Calu3 (cell line): Measurements from ENCODE around the gene GSTT4. TPM values are rescaled to one million over a fixed set of nuclear protein-coding genes. Genes with fewer than 3 reads are reported as not detected.

Experiments used
- BruUV-seq: library from RNA; stranded (reverse); fragments of 400-500 nt; replicated peaks from 2 replicates; lab custom pipeline; 2021; lab: Mats Ljungman, UMichigan
- CTCF ChIA-PET: fragments of 300-600 bp; sonication (Branson Sonifier 250); formaldehyde crosslinking; loops from one replicate; lab custom pipeline; 2022; ENCODE audit warnings: antibody characterized with exemption; lab: Charles Lee
- DNase-seq: peaks from one replicate; pipeline ENCODE4 v3.0.0; 2022
- H3K27ac Mint-ChIP-seq: one replicate; pipeline ENCODE4 v1.8.0; 2022; ENCODE audit warnings: mixed read lengths; ENCODE audit not compliant: unreplicated experiment
- H3K27me3 Mint-ChIP-seq: one replicate; pipeline ENCODE4 v1.8.0; 2022; ENCODE audit warnings: mixed read lengths; ENCODE audit not compliant: unreplicated experiment
- H3K36me3 Mint-ChIP-seq: one replicate; pipeline ENCODE4 v1.8.0; 2022; ENCODE audit warnings: mild to moderate bottlenecking, moderate library complexity, mixed read lengths; ENCODE audit not compliant: insufficient read depth, unreplicated experiment
- H3K4me1 Mint-ChIP-seq: one replicate; pipeline ENCODE4 v1.8.0; 2022; ENCODE audit warnings: mild to moderate bottlenecking, low read depth, mixed read lengths; ENCODE audit not compliant: unreplicated experiment
- H3K4me3 Mint-ChIP-seq: one replicate; pipeline ENCODE4 v1.8.0; 2022; ENCODE audit warnings: mild to moderate bottlenecking, low read depth, moderate library complexity, mixed read lengths; ENCODE audit not compliant: unreplicated experiment
- H3K9me3 Mint-ChIP-seq: one replicate; pipeline ENCODE4 v1.8.0; 2022; ENCODE audit warnings: low read depth, mixed read lengths; ENCODE audit not compliant: unreplicated experiment
- CTCF ChIP-seq: fragments of 200-600 bp; IDR thresholded peaks from one replicate; pipeline ENCODE4 v1.8.0; 2022; ENCODE audit warnings: antibody characterized with exemption; ENCODE audit not compliant: unreplicated experiment
- intact Hi-C: fragments of 100-400 bp; cut with micrococcal nuclease; formaldehyde crosslinking; loops from one replicate; pipeline ENCODE4 v1.10.0; 2022; ENCODE audit not compliant: unreplicated experiment
- total RNA-seq: library from RNA; stranded (reverse); gene quantifications from 2 replicates; pipeline ENCODE4 v1.2.3, GENCODE V29; 2022

Gene GSTT4
- total RNA-seq, 1 experiment from 2014 or later, result not detected

- no peaks in the 10 kb centered on the region for H3K4me1 Mint-ChIP-seq
- no peak overlapping the region for H3K27ac Mint-ChIP-seq
- TF ChIP-seq CTCF, result no peak
- intact Hi-C loops, result no loop called here
- H3K27me3 Mint-ChIP-seq, result no peaks in the 10 kb centered on the region
- no TSS peak for BruUV-seq
- H3K36me3 Mint-ChIP-seq, result peaks cover 10% of the 10 kb centered on the region
- H3K4me3 Mint-ChIP-seq, result no peak overlapping the region
- no peaks in the 10 kb centered on the region for H3K9me3 Mint-ChIP-seq
- CTCF ChIA-PET, result no interaction called here
- DNase-seq, result no peak
Measured at GRCh38 chr22:24051028-24051427, 45.8 kb upstream of the GSTT4 start.

GRCh38 chr22:24049978-24050377, 44.7 kb upstream of the GSTT4 start:
- intact Hi-C loops, result no loop called here

GRCh38 chr22:24049211-24049610, 44.0 kb upstream of the GSTT4 start:
- peaks cover 14% of the 10 kb centered on the region for H3K36me3 Mint-ChIP-seq
- no peak for DNase-seq
- H3K27ac Mint-ChIP-seq, result no peak overlapping the region
- intact Hi-C loops, result no loop called here
- no peak for TF ChIP-seq CTCF
- H3K27me3 Mint-ChIP-seq, result no peaks in the 10 kb centered on the region
- CTCF ChIA-PET, result no interaction called here
- H3K4me1 Mint-ChIP-seq, result no peaks in the 10 kb centered on the region
- H3K4me3 Mint-ChIP-seq, result no peak overlapping the region
- no peaks in the 10 kb centered on the region for H3K9me3 Mint-ChIP-seq
- no TSS peak for BruUV-seq

More at GRCh38 chr22:24049978-24050377, 44.7 kb upstream of the GSTT4 start:
- CTCF ChIA-PET, result no interaction called here
- H3K4me1 Mint-ChIP-seq, result no peaks in the 10 kb centered on the region
- DNase-seq, result no peak
- no TSS peak for BruUV-seq
- no peaks in the 10 kb centered on the region for H3K9me3 Mint-ChIP-seq
- no peaks in the 10 kb centered on the region for H3K27me3 Mint-ChIP-seq
- no peak overlapping the region for H3K4me3 Mint-ChIP-seq
- no peak for TF ChIP-seq CTCF
- H3K36me3 Mint-ChIP-seq, result peaks cover 11% of the 10 kb centered on the region
- no peak overlapping the region for H3K27ac Mint-ChIP-seq

GRCh38 chr22:24046024-24046423, 40.8 kb upstream of the GSTT4 start:
- Mint-ChIP-seq H3K4me1 (no peaks in the 10 kb centered on the region), H3K27me3 (no peaks in the 10 kb centered on the region), H3K4me3 (no peak overlapping the region), H3K27ac (no peak overlapping the region), H3K9me3 (no peaks in the 10 kb centered on the region), H3K36me3 (peaks cover 5% of the 10 kb centered on the region)
- intact Hi-C loops, result no loop called here
- CTCF ChIA-PET, result interaction anchor here (0.7 kb wide), 1 partner anchor 278 kb away, joined by 4 read pairs; no protein-coding TSS in a partner anchor
- no TSS peak for BruUV-seq
- TF ChIP-seq CTCF, result no peak
- no peak for DNase-seq
